ENCODE data around the gene HRH1.

HRH1 gene

GRCh38 chr3:11185144-11185543 lies 30.9 kb downstream of the HRH1 start:
- no peak overlapping the region for H3K9ac ChIP-seq (ENCODE audit: low read depth, low read length)
- no peaks in the 10 kb centered on the region for H3K4me1 ChIP-seq (ENCODE audit: control insufficient read depth, insufficient read depth, low read length)
- no peaks in the 10 kb centered on the region for H3K36me3 ChIP-seq (ENCODE audit: control insufficient read depth, insufficient read depth, low read length)
- H3K4me3 ChIP-seq (ENCODE audit: low read depth, low read length) = no peak overlapping the region
- H3K9me3 ChIP-seq (ENCODE audit: control insufficient read depth, insufficient read depth, low read length) = no peaks in the 10 kb centered on the region
- H3K27me3 ChIP-seq (ENCODE audit: control insufficient read depth, insufficient read depth, low read length) = no peaks in the 10 kb centered on the region

- Histone ChIP-seq H3K9me3 (ENCODE audit: control insufficient read depth, insufficient read depth, low read length) (no peaks in the 10 kb centered on the region), H3K27me3 (ENCODE audit: control insufficient read depth, insufficient read depth, low read length) (no peaks in the 10 kb centered on the region), H3K4me3 (ENCODE audit: low read depth, low read length) (no peak overlapping the region), H3K36me3 (ENCODE audit: control insufficient read depth, insufficient read depth, low read length) (no peaks in the 10 kb centered on the region), H3K9ac (ENCODE audit: low read depth, low read length) (no peak overlapping the region), H3K4me1 (ENCODE audit: control insufficient read depth, insufficient read depth, low read length) (no peaks in the 10 kb centered on the region)
Measured at GRCh38 chr3:11185564-11186317, 31.4 kb downstream of the HRH1 start.

GRCh38 chr3:11186318-11186692 lies 32.0 kb downstream of the HRH1 start:
- H3K36me3 ChIP-seq (ENCODE audit: control insufficient read depth, insufficient read depth, low read length) = no peaks in the 10 kb centered on the region
- H3K9me3 ChIP-seq (ENCODE audit: control insufficient read depth, insufficient read depth, low read length) = no peaks in the 10 kb centered on the region
- H3K27me3 ChIP-seq (ENCODE audit: control insufficient read depth, insufficient read depth, low read length) = no peaks in the 10 kb centered on the region
- H3K4me3 ChIP-seq (ENCODE audit: low read depth, low read length) = no peak overlapping the region
- no peak overlapping the region for H3K9ac ChIP-seq (ENCODE audit: low read depth, low read length)
- no peaks in the 10 kb centered on the region for H3K4me1 ChIP-seq (ENCODE audit: control insufficient read depth, insufficient read depth, low read length)

GRCh38 chr3:11186771-11187191 lies 32.5 kb downstream of the HRH1 start:
- no peak overlapping the region for H3K9ac ChIP-seq (ENCODE audit: low read depth, low read length)
- no peaks in the 10 kb centered on the region for H3K4me1 ChIP-seq (ENCODE audit: control insufficient read depth, insufficient read depth, low read length)
- no peaks in the 10 kb centered on the region for H3K9me3 ChIP-seq (ENCODE audit: control insufficient read depth, insufficient read depth, low read length)
- H3K4me3 ChIP-seq (ENCODE audit: low read depth, low read length) = no peak overlapping the region
- H3K27me3 ChIP-seq (ENCODE audit: control insufficient read depth, insufficient read depth, low read length) = no peaks in the 10 kb centered on the region
- no peaks in the 10 kb centered on the region for H3K36me3 ChIP-seq (ENCODE audit: control insufficient read depth, insufficient read depth, low read length)

- Histone ChIP-seq H3K27me3 (ENCODE audit: control insufficient read depth, insufficient read depth, low read length) (no peaks in the 10 kb centered on the region), H3K4me1 (ENCODE audit: control insufficient read depth, insufficient read depth, low read length) (no peaks in the 10 kb centered on the region), H3K9me3 (ENCODE audit: control insufficient read depth, insufficient read depth, low read length) (no peaks in the 10 kb centered on the region), H3K9ac (ENCODE audit: low read depth, low read length) (no peak overlapping the region), H3K4me3 (ENCODE audit: low read depth, low read length) (no peak overlapping the region), H3K36me3 (ENCODE audit: control insufficient read depth, insufficient read depth, low read length) (no peaks in the 10 kb centered on the region)
Measured at GRCh38 chr3:11187681-11188080, 33.4 kb downstream of the HRH1 start.

GRCh38 chr3:11188231-11188630 lies 33.9 kb downstream of the HRH1 start:
- Histone ChIP-seq H3K4me3 (ENCODE audit: low read depth, low read length) (no peak overlapping the region), H3K9me3 (ENCODE audit: control insufficient read depth, insufficient read depth, low read length) (no peaks in the 10 kb centered on the region), H3K27me3 (ENCODE audit: control insufficient read depth, insufficient read depth, low read length) (no peaks in the 10 kb centered on the region), H3K36me3 (ENCODE audit: control insufficient read depth, insufficient read depth, low read length) (no peaks in the 10 kb centered on the region), H3K9ac (ENCODE audit: low read depth, low read length) (no peak overlapping the region), H3K4me1 (ENCODE audit: control insufficient read depth, insufficient read depth, low read length) (no peaks in the 10 kb centered on the region)

- Histone ChIP-seq H3K27me3 (ENCODE audit: control insufficient read depth, insufficient read depth, low read length) (peaks cover 3% of the 10 kb centered on the region), H3K4me1 (ENCODE audit: control insufficient read depth, insufficient read depth, low read length) (no peaks in the 10 kb centered on the region), H3K4me3 (ENCODE audit: low read depth, low read length) (no peak overlapping the region), H3K36me3 (ENCODE audit: control insufficient read depth, insufficient read depth, low read length) (no peaks in the 10 kb centered on the region), H3K9me3 (ENCODE audit: control insufficient read depth, insufficient read depth, low read length) (no peaks in the 10 kb centered on the region), H3K9ac (ENCODE audit: low read depth, low read length) (no peak overlapping the region)
Measured at GRCh38 chr3:11195201-11195600, 40.9 kb downstream of the HRH1 start.

GRCh38 chr3:11195721-11196332 lies 41.5 kb downstream of the HRH1 start:
- peaks cover 3% of the 10 kb centered on the region for H3K27me3 ChIP-seq (ENCODE audit: control insufficient read depth, insufficient read depth, low read length)
- H3K36me3 ChIP-seq (ENCODE audit: control insufficient read depth, insufficient read depth, low read length) = no peaks in the 10 kb centered on the region
- no peak overlapping the region for H3K9ac ChIP-seq (ENCODE audit: low read depth, low read length)
- no peak overlapping the region for H3K4me3 ChIP-seq (ENCODE audit: low read depth, low read length)
- H3K9me3 ChIP-seq (ENCODE audit: control insufficient read depth, insufficient read depth, low read length) = no peaks in the 10 kb centered on the region
- H3K4me1 ChIP-seq (ENCODE audit: control insufficient read depth, insufficient read depth, low read length) = no peaks in the 10 kb centered on the region

GRCh38 chr3:11197484-11197883 lies 43.2 kb downstream of the HRH1 start:
- Histone ChIP-seq H3K4me3 (ENCODE audit: low read depth, low read length) (no peak overlapping the region), H3K4me1 (ENCODE audit: control insufficient read depth, insufficient read depth, low read length) (no peaks in the 10 kb centered on the region), H3K27me3 (ENCODE audit: control insufficient read depth, insufficient read depth, low read length) (peaks cover 3% of the 10 kb centered on the region), H3K9me3 (ENCODE audit: control insufficient read depth, insufficient read depth, low read length) (no peaks in the 10 kb centered on the region), H3K9ac (ENCODE audit: low read depth, low read length) (no peak overlapping the region), H3K36me3 (ENCODE audit: control insufficient read depth, insufficient read depth, low read length) (no peaks in the 10 kb centered on the region)

GRCh38 chr3:11198070-11198469 lies 43.8 kb downstream of the HRH1 start:
- Histone ChIP-seq H3K27me3 (ENCODE audit: control insufficient read depth, insufficient read depth, low read length) (peaks cover 3% of the 10 kb centered on the region), H3K9me3 (ENCODE audit: control insufficient read depth, insufficient read depth, low read length) (no peaks in the 10 kb centered on the region), H3K4me1 (ENCODE audit: control insufficient read depth, insufficient read depth, low read length) (no peaks in the 10 kb centered on the region), H3K4me3 (ENCODE audit: low read depth, low read length) (no peak overlapping the region), H3K9ac (ENCODE audit: low read depth, low read length) (no peak overlapping the region), H3K36me3 (ENCODE audit: control insufficient read depth, insufficient read depth, low read length) (no peaks in the 10 kb centered on the region)

- Histone ChIP-seq H3K4me3 (ENCODE audit: low read depth, low read length) (no peak overlapping the region), H3K36me3 (ENCODE audit: control insufficient read depth, insufficient read depth, low read length) (no peaks in the 10 kb centered on the region), H3K9ac (ENCODE audit: low read depth, low read length) (no peak overlapping the region), H3K4me1 (ENCODE audit: control insufficient read depth, insufficient read depth, low read length) (no peaks in the 10 kb centered on the region), H3K9me3 (ENCODE audit: control insufficient read depth, insufficient read depth, low read length) (no peaks in the 10 kb centered on the region), H3K27me3 (ENCODE audit: control insufficient read depth, insufficient read depth, low read length) (peaks cover 3% of the 10 kb centered on the region)
Measured at GRCh38 chr3:11198495-11198894, 44.2 kb downstream of the HRH1 start.

All from iPS-15b (cell line).